Aorta (tissue), 5 donors: ENCODE results near the gene MAGEF1. TPM values are rescaled to one million over a fixed set of nuclear protein-coding genes. Genes with fewer than 3 reads are reported as not detected.

Source experiments
- ATAC-seq: fragments of 200-7000 bp; cut with Tn5 transposase; one replicate; pipeline ENCODE4 v1.9.1; 2022; ENCODE audit warnings: moderate library complexity; ENCODE audit not compliant: low FRiP score
- DNase-seq, 2 donors: peaks; one replicate each; pipeline ENCODE4 v3.0.0-alpha.2; 2020
- H3K27ac ChIP-seq, 2 donors: one replicate each; pipeline ENCODE4 v1.5.1; 2013; ENCODE audit warnings: low read length in 2 of 2, mild to moderate bottlenecking in 2 of 2, moderate library complexity in 2 of 2, control low read depth in 1 of 2, inconsistent platforms in 1 of 2, low read depth in 1 of 2
- H3K27me3 ChIP-seq, 2 donors: one replicate each; pipeline ENCODE4 v1.6.1; 2013; ENCODE audit warnings: control low read depth in 1 of 2, low read length in 1 of 2, mild to moderate bottlenecking in 1 of 2, moderate library complexity in 1 of 2; ENCODE audit not compliant: insufficient read depth in 2 of 2, control insufficient read depth in 1 of 2
- H3K36me3 ChIP-seq, 2 donors: one replicate each; pipeline ENCODE4 v1.6.1; 2013; ENCODE audit warnings: control low read depth in 1 of 2, low read length in 1 of 2, mild to moderate bottlenecking in 1 of 2; ENCODE audit not compliant: insufficient read depth in 2 of 2, control insufficient read depth in 1 of 2
- H3K4me1 ChIP-seq, 2 donors: one replicate each; pipeline ENCODE4 v1.6.1; 2013; ENCODE audit warnings: low read length in 2 of 2, control low read depth in 1 of 2, mild to moderate bottlenecking in 1 of 2, moderate library complexity in 1 of 2; ENCODE audit not compliant: insufficient read depth in 2 of 2, control insufficient read depth in 1 of 2
- H3K4me3 ChIP-seq, 2 donors: one replicate each; pipeline ENCODE4 v1.5.1; 2013; ENCODE audit warnings: low read length in 2 of 2, control low read depth in 1 of 2, mild to moderate bottlenecking in 1 of 2
- H3K9me3 ChIP-seq: one replicate; pipeline ENCODE4 v1.6.1; 2013; ENCODE audit warnings: mild to moderate bottlenecking, low read length; ENCODE audit not compliant: control insufficient read depth
- WGBS, 2 donors: extraction: QIAGEN DNeasy Blood & Tissue Kit; methylation state at CpG; one replicate each; pipeline ENCODE4 v1.1.7; 2013; 5-methylcytosine and 5-hydroxymethylcytosine counted together
- intact Hi-C, 2 donors: fragments of 100-400 bp; cut with DNase I; formaldehyde crosslinking; loops; one replicate each; pipeline versions ENCODE4 v1.14.2 to v1.15.0; 2022
- polyA plus RNA-seq, 2 donors: library from polyadenylated mRNA; stranded (reverse); fragments of 200-250 nt; gene quantifications; one replicate each; pipeline ENCODE4 v1.2.3, GENCODE V29; 2013
- total RNA-seq, 2 donors: library from RNA; stranded (reverse); fragmentation: NEBNext Ultra II Directional; extraction: Animal tissue kit (Norgen Biotek cat#: 25700); gene quantifications; one replicate each; pipeline ENCODE4 v1.2.1, GENCODE V29; 2021
- donor health status: healthy with polysubstance abuse.
- donor health status: Bipolar disorder and iron deficiency.
- donor health status: DM: no; HTN: no; CAD: no.
- donor health status: DM: no; HTN: no; CAD: no.
- donor health status: DM: yes; HTN: yes; CAD: no.

Gene MAGEF1
- total and polyA plus RNA-seq, 4 donors = 17.9 to 34.2 (median 23.2) TPM

DNA sequence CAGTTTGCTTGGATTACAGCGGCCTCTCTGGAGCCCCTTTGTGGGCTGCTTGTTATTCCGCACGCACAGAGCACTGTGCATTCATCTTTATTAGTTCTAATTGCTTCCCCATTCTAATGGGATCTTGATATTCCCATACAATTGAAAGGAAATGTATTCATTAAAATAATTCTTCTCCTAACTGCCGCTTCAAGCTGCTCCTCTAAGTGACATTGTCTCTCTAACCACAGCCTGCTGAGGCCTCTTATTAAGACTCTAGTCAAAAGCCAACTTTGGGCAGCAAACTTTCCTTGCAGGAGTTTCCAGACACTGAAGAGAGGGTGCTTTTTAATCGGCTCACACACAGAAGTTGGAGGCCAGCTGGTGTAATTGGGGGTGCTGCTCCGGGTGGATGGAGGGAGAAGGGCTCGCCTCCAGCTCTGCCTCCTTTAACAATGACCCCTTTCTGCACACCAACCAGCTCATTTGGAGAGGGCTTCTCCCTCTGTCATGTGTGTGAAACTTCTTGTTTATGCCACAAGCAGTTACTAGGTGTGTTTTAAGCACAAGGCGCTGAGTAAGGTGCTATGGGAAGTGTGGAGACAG, 5.6 kb upstream of the MAGEF1 start:
- Histone ChIP-seq H3K4me1 (no peaks in the 10 kb centered on the region), H3K27me3 (no peaks in the 10 kb centered on the region), H3K36me3 (no peaks in the 10 kb centered on the region), H3K4me3 (no peak overlapping the region), H3K27ac (no peak overlapping the region), H3K9me3 (no peaks in the 10 kb centered on the region)
- ATAC-seq = no peak
- 71 to 72% methylated on average over 8 of the region's 8 CpGs for WGBS, 2 donors
- intact Hi-C loops = no loop called here
- DNase-seq = no peak

GRCh38 chr3:184716622-184717398, 4.9 kb upstream of the MAGEF1 start:
- intact Hi-C loops = no loop called here
- no peaks in the 10 kb centered on the region for H3K9me3 ChIP-seq
- H3K4me3 ChIP-seq = no peak overlapping the region
- no peaks in the 10 kb centered on the region for H3K36me3 ChIP-seq
- no peaks in the 10 kb centered on the region for H3K4me1 ChIP-seq
- no peak overlapping the region for H3K27ac ChIP-seq
- WGBS, 2 donors = 47 to 60% methylated on average over 20 of the region's 20 CpGs
- no peaks in the 10 kb centered on the region for H3K27me3 ChIP-seq
- peak; percentile 47 for ATAC-seq
- peak in 1 of 2 donors; percentile 74 for DNase-seq

DNA sequence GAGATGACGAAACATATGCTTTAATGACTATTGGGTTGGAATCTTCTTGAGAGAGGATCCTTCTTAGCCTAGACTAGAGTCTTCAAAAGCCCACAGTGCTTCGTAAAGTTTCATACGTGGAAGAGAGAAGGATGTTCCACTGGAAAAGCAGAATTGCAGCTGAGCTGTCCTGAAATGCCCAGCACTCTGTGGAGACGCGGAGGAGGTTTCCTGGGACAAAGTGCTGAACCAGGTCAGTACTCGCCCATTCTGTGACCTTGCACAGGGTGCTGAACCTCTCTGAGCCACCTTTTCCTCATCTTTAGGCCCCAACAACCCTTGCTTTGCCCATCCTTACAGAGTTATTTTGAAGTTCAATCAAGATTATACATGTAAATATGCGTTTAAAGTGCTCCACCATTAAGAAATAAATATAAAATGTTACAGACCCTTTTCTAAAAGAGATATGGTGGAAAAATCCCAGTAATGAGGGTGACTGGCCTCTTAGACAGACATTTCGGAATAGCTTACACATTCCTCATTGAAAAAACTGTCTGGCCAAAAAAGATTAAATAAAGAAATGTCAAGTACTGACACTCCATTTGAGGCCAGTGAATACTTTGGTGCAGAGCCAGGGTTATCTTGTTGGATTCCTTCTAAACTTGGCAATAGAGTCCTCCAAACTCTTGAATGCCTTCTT, 4.2 kb upstream of the MAGEF1 start:
- DNase-seq (no peak), ATAC-seq (no peak)
- H3K4me1 ChIP-seq = no peaks in the 10 kb centered on the region
- H3K27me3 ChIP-seq = no peaks in the 10 kb centered on the region
- intact Hi-C loops = no loop called here
- H3K9me3 ChIP-seq = no peaks in the 10 kb centered on the region
- H3K4me3 ChIP-seq = no peak overlapping the region
- 54 to 63% methylated on average over 8 of the region's 8 CpGs for WGBS, 2 donors
- H3K36me3 ChIP-seq = no peaks in the 10 kb centered on the region
- H3K27ac ChIP-seq = no peak overlapping the region

GRCh38 chr3:184713521-184713920, 1.7 kb upstream of the MAGEF1 start:
- Histone ChIP-seq H3K9me3 (no peaks in the 10 kb centered on the region), H3K27ac (peak overlapping the region in 1 of 2 donors; percentile 2), H3K4me3 (no peak overlapping the region), H3K4me1 (no peaks in the 10 kb centered on the region), H3K27me3 (no peaks in the 10 kb centered on the region), H3K36me3 (no peaks in the 10 kb centered on the region)
- no peak for ATAC-seq
- DNase-seq = no peak
- WGBS, 2 donors = 78 to 84% methylated on average over 2 of the region's 2 CpGs
- intact Hi-C loops = no loop called here

- Histone ChIP-seq H3K27ac (no peak overlapping the region), H3K27me3 (no peaks in the 10 kb centered on the region), H3K36me3 (no peaks in the 10 kb centered on the region), H3K4me3 (no peak overlapping the region), H3K4me1 (no peaks in the 10 kb centered on the region), H3K9me3 (no peaks in the 10 kb centered on the region)
- intact Hi-C loops = no loop called here
- ATAC-seq (no peak), DNase-seq (no peak)
- 80 to 83% methylated on average over 2 of the region's 2 CpGs for WGBS, 2 donors
Observed at GRCh38 chr3:184713040-184713355, 1.1 kb upstream of the MAGEF1 start.

GRCh38 chr3:184712248-184713039, 580 bp upstream of the MAGEF1 start:
- Histone ChIP-seq H3K9me3 (no peaks in the 10 kb centered on the region), H3K36me3 (no peaks in the 10 kb centered on the region), H3K4me3 (peak overlapping the region; percentile 63 to 90), H3K4me1 (no peaks in the 10 kb centered on the region), H3K27me3 (no peaks in the 10 kb centered on the region), H3K27ac (peak overlapping the region in 1 of 2 donors; percentile 60)
- no peak for ATAC-seq
- intact Hi-C loops = no loop called here
- no peak for DNase-seq
- WGBS, 2 donors = 2 to 4% methylated on average over 16 of the region's 16 CpGs

DNA sequence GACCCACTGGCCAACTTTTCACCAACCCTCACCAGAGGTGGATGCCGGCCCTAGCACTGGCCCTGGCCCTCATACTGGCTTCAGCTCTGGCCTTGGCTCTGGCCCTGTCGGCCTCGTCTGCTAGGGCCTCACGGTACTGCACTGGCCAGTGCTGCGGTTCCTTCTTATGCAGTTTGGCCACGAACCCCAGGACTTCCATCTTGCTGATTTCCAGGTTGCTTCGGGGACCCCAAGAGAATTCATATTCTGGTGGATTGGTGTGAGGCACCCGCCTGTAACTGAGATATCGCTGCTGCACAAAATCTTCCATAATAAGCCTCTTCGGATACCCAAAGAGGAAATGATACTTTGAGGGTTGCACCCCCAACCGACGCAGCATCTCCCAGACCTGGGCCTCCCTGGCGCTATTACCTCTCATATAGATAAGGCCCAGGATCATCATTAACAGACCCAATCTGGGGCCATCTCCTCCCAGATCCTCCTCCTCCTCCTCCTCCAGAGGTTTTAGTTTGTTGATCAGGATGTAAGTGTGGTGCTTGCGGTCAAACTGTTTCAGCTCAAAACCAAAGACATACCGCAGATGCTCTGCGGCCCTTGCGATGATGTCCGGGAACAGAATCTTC, 883 bp downstream of the MAGEF1 start:
- ATAC-seq (peak; percentile 49), DNase-seq (peak in 1 of 2 donors; percentile 69)
- intact Hi-C loops = no loop called here
- H3K4me1 ChIP-seq = no peaks in the 10 kb centered on the region
- H3K27ac ChIP-seq = peak overlapping the region in 1 of 2 donors; percentile 99
- peak overlapping the region; percentile 63 to 90 for H3K4me3 ChIP-seq
- 2% methylated on average over 18 of the region's 18 CpGs for WGBS, 2 donors
- H3K36me3 ChIP-seq = no peaks in the 10 kb centered on the region
- H3K27me3 ChIP-seq = no peaks in the 10 kb centered on the region
- H3K9me3 ChIP-seq = no peaks in the 10 kb centered on the region

DNA sequence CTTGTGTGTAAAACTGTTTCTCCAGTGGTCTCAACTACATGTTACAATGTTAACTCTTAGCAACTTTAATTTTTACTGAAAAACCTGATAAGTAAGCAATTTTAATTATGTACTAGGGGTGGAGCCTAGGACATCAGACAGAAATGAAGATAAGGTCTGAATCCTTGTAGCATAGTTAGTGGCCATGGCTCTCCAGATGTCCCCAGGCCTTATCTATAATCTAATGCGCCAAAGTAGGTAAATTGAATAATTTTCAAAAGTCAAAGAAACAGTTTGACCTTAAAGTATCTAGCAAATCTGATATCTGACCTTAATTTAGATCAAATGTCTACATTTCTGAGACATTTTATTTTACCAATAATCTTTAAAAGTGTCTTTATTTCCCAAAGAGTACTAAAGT, 8.2 kb downstream of the MAGEF1 start:
- ATAC-seq = no peak
- Histone ChIP-seq H3K27ac (no peak overlapping the region), H3K27me3 (no peaks in the 10 kb centered on the region), H3K36me3 (peaks cover 0 to 2% of the 10 kb centered on the region in 2 donors), H3K9me3 (no peaks in the 10 kb centered on the region), H3K4me1 (no peaks in the 10 kb centered on the region), H3K4me3 (no peak overlapping the region)
- 99 to 100% methylated on average over 1 of the region's 1 CpG for WGBS, 2 donors
- no peak for DNase-seq
- intact Hi-C loops = no loop called here
